Measurements from ENCODE around the gene DPM1.

DPM1 gene

DNA sequence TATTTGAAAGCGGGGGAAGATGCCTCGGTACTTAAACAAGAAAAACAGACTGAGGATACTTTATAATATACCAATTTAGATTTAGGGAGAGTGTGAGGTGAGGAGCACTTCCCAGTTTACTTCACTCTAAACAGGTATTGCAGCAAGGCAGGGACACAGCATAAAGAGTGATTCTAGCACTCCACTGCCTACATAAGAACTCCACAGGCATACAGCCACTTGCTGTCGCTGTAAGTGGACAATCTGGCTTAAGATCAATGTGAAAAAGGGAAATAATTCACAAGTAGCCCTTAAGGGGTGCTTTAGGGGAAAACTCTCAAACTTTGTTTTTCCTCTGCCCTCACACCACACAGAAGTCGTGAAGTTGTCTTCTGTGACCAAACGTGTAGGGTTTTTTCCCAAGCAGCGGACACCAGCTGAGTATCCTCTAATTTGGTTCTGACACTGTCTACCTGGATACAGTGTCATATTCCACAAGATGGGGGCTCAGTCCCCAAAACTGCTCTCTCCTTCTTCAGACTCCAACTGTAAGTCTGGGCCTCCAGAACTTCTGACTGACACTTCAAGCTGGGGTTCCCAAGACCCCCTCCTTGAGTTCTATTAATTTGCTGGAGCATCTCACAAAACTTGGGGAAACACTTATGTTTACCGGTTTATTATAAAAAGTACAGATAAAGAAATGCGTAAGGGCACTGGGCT, 36.4 kb downstream of the DPM1 start:
- H3K9me2 ChIP-seq (ENCODE audit: low read depth, low read length) = no peaks in the 10 kb centered on the region
- H3K4me1 ChIP-seq (ENCODE audit: insufficient read depth, low read length, severe bottlenecking) = peaks cover 92% of the 10 kb centered on the region
- H3K36me3 ChIP-seq (ENCODE audit: insufficient read depth, low read length) = peaks cover 92% of the 10 kb centered on the region
- no peaks in the 10 kb centered on the region for H3F3A ChIP-seq (ENCODE audit: insufficient read depth, low read length)
- peaks cover 99% of the 10 kb centered on the region for H3K79me2 ChIP-seq (ENCODE audit: insufficient read depth, low read length)
- H3K4me3 ChIP-seq (ENCODE audit: low read depth, low read length, poor library complexity, severe bottlenecking) = no peak overlapping the region
- H3K9ac ChIP-seq (ENCODE audit: low read length) = no peak overlapping the region
- TF ChIP-seq, protein P1, sequence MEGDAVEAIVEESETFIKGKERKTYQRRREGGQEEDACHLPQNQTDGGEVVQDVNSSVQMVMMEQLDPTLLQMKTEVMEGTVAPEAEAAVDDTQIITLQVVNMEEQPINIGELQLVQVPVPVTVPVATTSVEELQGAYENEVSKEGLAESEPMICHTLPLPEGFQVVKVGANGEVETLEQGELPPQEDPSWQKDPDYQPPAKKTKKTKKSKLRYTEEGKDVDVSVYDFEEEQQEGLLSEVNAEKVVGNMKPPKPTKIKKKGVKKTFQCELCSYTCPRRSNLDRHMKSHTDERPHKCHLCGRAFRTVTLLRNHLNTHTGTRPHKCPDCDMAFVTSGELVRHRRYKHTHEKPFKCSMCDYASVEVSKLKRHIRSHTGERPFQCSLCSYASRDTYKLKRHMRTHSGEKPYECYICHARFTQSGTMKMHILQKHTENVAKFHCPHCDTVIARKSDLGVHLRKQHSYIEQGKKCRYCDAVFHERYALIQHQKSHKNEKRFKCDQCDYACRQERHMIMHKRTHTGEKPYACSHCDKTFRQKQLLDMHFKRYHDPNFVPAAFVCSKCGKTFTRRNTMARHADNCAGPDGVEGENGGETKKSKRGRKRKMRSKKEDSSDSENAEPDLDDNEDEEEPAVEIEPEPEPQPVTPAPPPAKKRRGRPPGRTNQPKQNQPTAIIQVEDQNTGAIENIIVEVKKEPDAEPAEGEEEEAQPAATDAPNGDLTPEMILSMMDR (IDR thresholded peaks at IDR 0.05; ENCODE audit: low read length) = no peak
- no peak for TF ChIP-seq EZH2 (IDR thresholded peaks at IDR 0.05; ENCODE audit: borderline replicate concordance, low read length)
- H3K4me2 ChIP-seq (ENCODE audit: low read length) = peak overlapping the region; percentile 8; the same call in 1 of the 2 replicates
- no peak overlapping the region for H2AFZ ChIP-seq (ENCODE audit: low read length)
- H3K9me3 ChIP-seq (ENCODE audit: low read length) = no peaks in the 10 kb centered on the region
- no peak overlapping the region for H3K27ac ChIP-seq (ENCODE audit: low read depth, low read length, poor library complexity, severe bottlenecking)
- H3K27me3 ChIP-seq (ENCODE audit: insufficient read depth, low read length) = no peaks in the 10 kb centered on the region
- H4K20me1 ChIP-seq (ENCODE audit: insufficient read depth, low read length) = peaks cover 12% of the 10 kb centered on the region; the same call in 1 of the 2 replicates

- H3K9me3 ChIP-seq (ENCODE audit: low read length) = no peaks in the 10 kb centered on the region
- no peak overlapping the region for H3K4me3 ChIP-seq (ENCODE audit: low read depth, low read length, poor library complexity, severe bottlenecking)
- 0 out of 2 replicates have a peak overlapping the region, but pooled peaks have one; percentile 8 for H3K4me2 ChIP-seq (ENCODE audit: low read length)
- no peak overlapping the region for H3K27ac ChIP-seq (ENCODE audit: low read depth, low read length, poor library complexity, severe bottlenecking)
- H3K36me3 ChIP-seq (ENCODE audit: insufficient read depth, low read length) = peaks cover 92% of the 10 kb centered on the region
- H3K9me2 ChIP-seq (ENCODE audit: low read depth, low read length) = no peaks in the 10 kb centered on the region
- peaks cover 92% of the 10 kb centered on the region for H3K4me1 ChIP-seq (ENCODE audit: insufficient read depth, low read length, severe bottlenecking)
- peaks cover 9% of the 10 kb centered on the region; the same call in 1 of the 2 replicates for H4K20me1 ChIP-seq (ENCODE audit: insufficient read depth, low read length)
- no peak overlapping the region for H3K9ac ChIP-seq (ENCODE audit: low read length)
- H2AFZ ChIP-seq (ENCODE audit: low read length) = no peak overlapping the region
- TF ChIP-seq, protein P1 (IDR thresholded peaks at IDR 0.05; ENCODE audit: low read length) = no peak
- no peak for TF ChIP-seq EZH2 (IDR thresholded peaks at IDR 0.05; ENCODE audit: borderline replicate concordance, low read length)
- H3K79me2 ChIP-seq (ENCODE audit: insufficient read depth, low read length) = peaks cover 99% of the 10 kb centered on the region
- no peaks in the 10 kb centered on the region for H3K27me3 ChIP-seq (ENCODE audit: insufficient read depth, low read length)
- no peaks in the 10 kb centered on the region for H3F3A ChIP-seq (ENCODE audit: insufficient read depth, low read length)
Observed at GRCh38 chr20:50920997-50921396, 37.3 kb downstream of the DPM1 start.

DNA sequence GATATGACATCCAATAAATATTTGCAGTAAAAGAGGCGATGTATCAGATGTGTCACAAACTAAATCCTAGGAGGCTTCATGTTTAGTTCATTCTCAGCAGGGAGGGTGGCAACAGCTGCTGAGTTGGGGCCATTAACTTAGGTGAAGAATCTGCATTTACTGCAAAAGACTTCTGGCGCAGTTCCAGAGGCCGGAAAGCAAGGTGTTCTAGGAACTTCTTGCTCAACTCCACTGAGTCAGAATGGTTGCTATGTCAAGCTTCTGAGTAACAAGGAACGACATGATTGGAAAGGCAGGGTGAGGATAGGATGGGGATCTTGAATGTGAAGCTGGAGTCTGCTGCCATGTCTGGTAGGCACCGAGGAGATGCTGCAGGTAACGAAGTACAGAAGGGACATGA, 38.8 kb downstream of the DPM1 start:
- no peaks in the 10 kb centered on the region for H3K27me3 ChIP-seq (ENCODE audit: insufficient read depth, low read length)
- no peaks in the 10 kb centered on the region for H3K9me2 ChIP-seq (ENCODE audit: low read depth, low read length)
- H4K20me1 ChIP-seq (ENCODE audit: insufficient read depth, low read length) = peaks cover 9% of the 10 kb centered on the region; the same call in 1 of the 2 replicates
- H3K27ac ChIP-seq (ENCODE audit: low read depth, low read length, poor library complexity, severe bottlenecking) = no peak overlapping the region
- H2AFZ ChIP-seq (ENCODE audit: low read length) = no peak overlapping the region
- no peak overlapping the region for H3K4me3 ChIP-seq (ENCODE audit: low read depth, low read length, poor library complexity, severe bottlenecking)
- H3F3A ChIP-seq (ENCODE audit: insufficient read depth, low read length) = no peaks in the 10 kb centered on the region
- peaks cover 90% of the 10 kb centered on the region for H3K36me3 ChIP-seq (ENCODE audit: insufficient read depth, low read length)
- no peaks in the 10 kb centered on the region for H3K9me3 ChIP-seq (ENCODE audit: low read length)
- TF ChIP-seq, protein P1 (IDR thresholded peaks at IDR 0.05; ENCODE audit: low read length) = no peak
- no peak for TF ChIP-seq EZH2 (IDR thresholded peaks at IDR 0.05; ENCODE audit: borderline replicate concordance, low read length)
- H3K9ac ChIP-seq (ENCODE audit: low read length) = no peak overlapping the region
- no peak overlapping the region for H3K4me2 ChIP-seq (ENCODE audit: low read length)
- peaks cover 99% of the 10 kb centered on the region for H3K79me2 ChIP-seq (ENCODE audit: insufficient read depth, low read length)
- peaks cover 88% of the 10 kb centered on the region for H3K4me1 ChIP-seq (ENCODE audit: insufficient read depth, low read length, severe bottlenecking)
